GM23338 (cell line): Measurements from ENCODE around the gene UEVLD. TPM values are rescaled to one million over a fixed set of nuclear protein-coding genes. Genes with fewer than 3 reads are reported as not detected.

ENCODE experiments used
- ATAC-seq: fragments of 200-7000 bp; cut with Tn5 transposase; 3 replicates; pipeline ENCODE4 v1.9.1; 2020
- DNase-seq: peaks from one replicate; pipeline ENCODE4 v3.0.0-alpha.2; 2015; ENCODE audit warnings: low spot score
- H2AFZ ChIP-seq: fragments of 200-600 bp; sonication (generic); 2 replicates; pipeline ENCODE4 v1.8.0; 2016; ENCODE audit warnings: antibody characterized with exemption, mild to moderate bottlenecking, moderate library complexity
- H3F3A ChIP-seq: fragments of 200-600 bp; sonication (generic); replicated peaks from 2 replicates; pipeline ENCODE4 v1.8.0; 2017; ENCODE audit warnings: antibody characterized with exemption, mixed run types, low read depth
- H3K27ac ChIP-seq: fragments of 200-600 bp; sonication (generic); 2 replicates; pipeline ENCODE4 v1.6.1; 2016; ENCODE audit warnings: low read depth
- H3K27me3 ChIP-seq: fragments of 200-600 bp; sonication (generic); 2 replicates; pipeline ENCODE4 v1.8.0; 2016; ENCODE audit warnings: mild to moderate bottlenecking, mixed run types, moderate library complexity; ENCODE audit not compliant: insufficient read depth
- H3K36me3 ChIP-seq: fragments of 200-600 bp; sonication (generic); 2 replicates; pipeline ENCODE4 v1.8.0; 2016; ENCODE audit warnings: mild to moderate bottlenecking; ENCODE audit not compliant: insufficient read depth
- H3K4me1 ChIP-seq: fragments of 200-600 bp; sonication (generic); 2 replicates; pipeline ENCODE4 v1.8.0; 2016; ENCODE audit warnings: mild to moderate bottlenecking, moderate library complexity; ENCODE audit not compliant: insufficient read depth
- H3K4me2 ChIP-seq: fragments of 200-600 bp; sonication (generic); 2 replicates; pipeline ENCODE4 v1.7.1; 2017; ENCODE audit warnings: mixed run types
- H3K4me3 ChIP-seq: fragments of 200-600 bp; sonication (generic); 2 replicates; pipeline ENCODE4 v1.6.1; 2016; ENCODE audit warnings: mixed run types
- H3K79me2 ChIP-seq: fragments of 200-600 bp; sonication (generic); replicated peaks from 2 replicates; pipeline ENCODE4 v1.8.0; 2017; ENCODE audit warnings: mild to moderate bottlenecking; ENCODE audit not compliant: insufficient read depth
- H3K9me2 ChIP-seq: fragments of 200-600 bp; sonication (generic); 2 replicates; pipeline ENCODE4 v1.8.0; 2017; ENCODE audit not compliant: insufficient read depth
- H4K20me1 ChIP-seq: fragments of 200-600 bp; sonication (generic); replicated peaks from 2 replicates; pipeline ENCODE4 v1.8.0; 2017; ENCODE audit warnings: mild to moderate bottlenecking; ENCODE audit not compliant: insufficient read depth
- H3K27ac Mint-ChIP-seq: 2 replicates; pipeline ENCODE4 v1.8.0; 2020; ENCODE audit warnings: inconsistent platforms, mild to moderate bottlenecking, moderate library complexity, mixed read lengths
- H3K27me3 Mint-ChIP-seq: 3 replicates; pipeline ENCODE4 v1.8.0; 2022; ENCODE audit warnings: low read depth, mild to moderate bottlenecking, moderate library complexity, mixed read lengths, inconsistent platforms; ENCODE audit not compliant: insufficient read depth, poor library complexity
- H3K36me3 Mint-ChIP-seq: 3 replicates; pipeline ENCODE4 v1.8.0; 2021; ENCODE audit warnings: low read depth, mild to moderate bottlenecking, inconsistent platforms, moderate library complexity, mixed read lengths
- H3K4me1 Mint-ChIP-seq: 3 replicates; pipeline ENCODE4 v1.8.0; 2020; ENCODE audit warnings: mild to moderate bottlenecking, inconsistent platforms, mixed read lengths
- H3K4me3 Mint-ChIP-seq: 3 replicates; pipeline ENCODE4 v1.8.0; 2021; ENCODE audit warnings: moderate library complexity, mild to moderate bottlenecking, inconsistent platforms, mixed read lengths
- H3K9me3 Mint-ChIP-seq: 3 replicates; pipeline ENCODE4 v1.8.0; 2020; ENCODE audit warnings: moderate library complexity, mild to moderate bottlenecking, inconsistent platforms, mixed read lengths
- CREB1 ChIP-seq: fragments of 250-450 bp; sonication (Bioruptor Pico); IDR thresholded peaks from 2 replicates; pipeline ENCODE4 v1.5.0; 2020; ENCODE audit warnings: low read depth, mild to moderate bottlenecking, moderate library complexity
- CTCF ChIP-seq, 2 experiments: fragments of 200-600 bp in 1 of 2; sonication (generic) in 1 of 2; conservative IDR thresholded peaks; 2 replicates each; pipeline versions ENCODE4 v1.5.1 to v1.6.1; 2016 to 2017; ENCODE audit warnings: antibody characterized with exemption in 2 of 2, low read depth in 2 of 2, mild to moderate bottlenecking in 2 of 2, moderate library complexity in 1 of 2
- EZH2 ChIP-seq: fragments of 200-600 bp; sonication (generic); IDR thresholded peaks from one replicate; pipeline ENCODE4 v1.8.0; 2017; ENCODE audit warnings: antibody characterized with exemption, mild to moderate bottlenecking, low read depth; ENCODE audit not compliant: unreplicated experiment
- EZH2phosphoT487 ChIP-seq: fragments of 200-600 bp; sonication (generic); IDR thresholded peaks from one replicate; pipeline ENCODE4 v1.8.1; 2018; ENCODE audit warnings: antibody characterized with exemption; ENCODE audit not compliant: unreplicated experiment
- JUNB ChIP-seq: IDR thresholded peaks from one replicate; pipeline ENCODE4 v1.6.1; 2016; ENCODE audit warnings: antibody characterized with exemption; ENCODE audit not compliant: unreplicated experiment
- POLR2AphosphoS5 ChIP-seq: IDR thresholded peaks from 2 replicates; pipeline ENCODE4 v1.6.1; 2016; ENCODE audit warnings: antibody characterized with exemption, low read depth
- STAT1 ChIP-seq: IDR thresholded peaks from one replicate; pipeline ENCODE4 v1.6.1; 2016; ENCODE audit warnings: antibody characterized with exemption; ENCODE audit not compliant: unreplicated experiment
- ZNF114 ChIP-seq: fragments of 250-450 bp; sonication (Bioruptor Pico); IDR thresholded peaks from 2 replicates; pipeline ENCODE4 v1.5.0; 2020; ENCODE audit warnings: mild to moderate bottlenecking, moderate library complexity
- ZNF331 ChIP-seq: fragments of 250-450 bp; sonication (Bioruptor Pico); IDR thresholded peaks from 2 replicates; pipeline ENCODE4 v1.5.0; 2020; ENCODE audit warnings: low read depth, mild to moderate bottlenecking, moderate library complexity
- polyA plus RNA-seq: library from polyadenylated mRNA; unstranded; fragments of >200 nt; fragmentation: Nextera tagmentation; extraction: Ambion mirVana; gene quantifications from 2 replicates; pipeline ENCODE4 v1.2.1, GENCODE V29; 2016
- total RNA-seq: library from RNA; depleted of rRNA; stranded (reverse); fragments of >200 nt; shearing (Covaris generic); gene quantifications from 2 replicates; pipeline ENCODE4 v1.2.3, GENCODE V29; 2014
- TF ChIP-seq, protein P1 (sequence below): fragments of 250-450 bp; sonication (Bioruptor Pico); IDR thresholded peaks from 2 replicates; pipeline ENCODE4 v1.5.0; 2020; ENCODE audit warnings: mild to moderate bottlenecking, moderate library complexity

UEVLD gene
- total and polyA plus RNA-seq, 2 experiments from 2014 or later = 10.2 to 11.8 TPM

- Histone ChIP-seq H3K4me3 (no peak overlapping the region), H2AFZ (no peak overlapping the region), H3K27ac (no peak overlapping the region), H3K79me2 (no peaks in the 10 kb centered on the region), H3K4me1 (no peaks in the 10 kb centered on the region), H3F3A (no peaks in the 10 kb centered on the region), H3K36me3 (peaks cover 12% of the 10 kb centered on the region; the same call in 1 of the 2 replicates), H3K9me2 (no peaks in the 10 kb centered on the region), H4K20me1 (peaks cover 4% of the 10 kb centered on the region; the same call in 1 of the 2 replicates), H3K27me3 (no peaks in the 10 kb centered on the region), H3K4me2 (no peak overlapping the region)
- TF ChIP-seq CREB1 (CRISPR knock-in tag) = no peak
- no peak for TF ChIP-seq POLR2AphosphoS5
- no peak for TF ChIP-seq CTCF (conservative IDR thresholded peaks at IDR 0.05; ENCODE audit: low read depth in 2 of 2)
- no peak for TF ChIP-seq JUNB
- no peak for DNase-seq
- ATAC-seq = no peak
- Mint-ChIP-seq H3K27ac (no peak overlapping the region), H3K27me3 (no peaks in the 10 kb centered on the region), H3K4me1 (no peaks in the 10 kb centered on the region), H3K36me3 (peaks cover 46% of the 10 kb centered on the region), H3K4me3 (no peak overlapping the region), H3K9me3 (no peaks in the 10 kb centered on the region)
These were observed 86.9 kb downstream of the UEVLD start for GRCh38 chr11:18501629-18502028.

DNA sequence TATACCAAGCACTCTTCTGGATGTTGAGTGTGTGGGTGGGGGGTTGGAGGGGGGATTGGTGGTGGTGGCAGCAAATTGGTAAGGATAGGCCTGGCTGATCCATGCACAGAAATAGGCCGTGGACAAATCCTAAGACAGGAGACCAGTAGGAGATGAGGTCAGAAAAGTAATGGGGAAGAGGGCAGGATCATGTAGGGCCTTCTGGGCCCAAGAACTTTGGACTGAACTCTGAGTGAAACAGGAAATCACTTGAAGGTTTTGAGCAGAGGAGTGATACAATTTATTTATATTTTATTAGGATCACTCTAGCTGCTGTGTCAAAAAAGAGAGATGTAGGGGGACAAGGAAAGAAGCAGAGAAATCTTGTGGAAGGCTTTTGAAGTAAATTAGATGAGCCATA, 90.5 kb downstream of the UEVLD start:
- Histone ChIP-seq H3K9me2 (no peaks in the 10 kb centered on the region), H3K27me3 (no peaks in the 10 kb centered on the region), H3K79me2 (no peaks in the 10 kb centered on the region), H3K4me3 (no peak overlapping the region), H3K27ac (no peak overlapping the region; the same call in 1 of the 2 replicates), H3K4me1 (no peaks in the 10 kb centered on the region; the same call in 1 of the 2 replicates), H4K20me1 (peaks cover 4% of the 10 kb centered on the region), H3F3A (no peaks in the 10 kb centered on the region), H2AFZ (no peak overlapping the region), H3K4me2 (no peak overlapping the region), H3K36me3 (peaks cover 7% of the 10 kb centered on the region; the same call in 1 of the 2 replicates)
- no peak overlapping the region for H3K27ac Mint-ChIP-seq
- ATAC-seq (no peak), DNase-seq (no peak)
- no peaks in the 10 kb centered on the region for H3K9me3 Mint-ChIP-seq
- H3K4me1 Mint-ChIP-seq = no peaks in the 10 kb centered on the region
- peaks cover 43% of the 10 kb centered on the region for H3K36me3 Mint-ChIP-seq
- no peaks in the 10 kb centered on the region for H3K27me3 Mint-ChIP-seq
- H3K4me3 Mint-ChIP-seq = no peak overlapping the region
- TF ChIP-seq JUNB (no peak), ZNF114 (CRISPR knock-in tag) (no peak), EZH2 (no peak), ZNF331 (CRISPR knock-in tag) (no peak), EZH2phosphoT487 (no peak), CTCF (conservative IDR thresholded peaks at IDR 0.05; ENCODE audit: low read depth in 2 of 2) (no peak), CREB1 (CRISPR knock-in tag) (no peak), STAT1 (no peak), POLR2AphosphoS5 (no peak)
- TF ChIP-seq, protein P1, sequence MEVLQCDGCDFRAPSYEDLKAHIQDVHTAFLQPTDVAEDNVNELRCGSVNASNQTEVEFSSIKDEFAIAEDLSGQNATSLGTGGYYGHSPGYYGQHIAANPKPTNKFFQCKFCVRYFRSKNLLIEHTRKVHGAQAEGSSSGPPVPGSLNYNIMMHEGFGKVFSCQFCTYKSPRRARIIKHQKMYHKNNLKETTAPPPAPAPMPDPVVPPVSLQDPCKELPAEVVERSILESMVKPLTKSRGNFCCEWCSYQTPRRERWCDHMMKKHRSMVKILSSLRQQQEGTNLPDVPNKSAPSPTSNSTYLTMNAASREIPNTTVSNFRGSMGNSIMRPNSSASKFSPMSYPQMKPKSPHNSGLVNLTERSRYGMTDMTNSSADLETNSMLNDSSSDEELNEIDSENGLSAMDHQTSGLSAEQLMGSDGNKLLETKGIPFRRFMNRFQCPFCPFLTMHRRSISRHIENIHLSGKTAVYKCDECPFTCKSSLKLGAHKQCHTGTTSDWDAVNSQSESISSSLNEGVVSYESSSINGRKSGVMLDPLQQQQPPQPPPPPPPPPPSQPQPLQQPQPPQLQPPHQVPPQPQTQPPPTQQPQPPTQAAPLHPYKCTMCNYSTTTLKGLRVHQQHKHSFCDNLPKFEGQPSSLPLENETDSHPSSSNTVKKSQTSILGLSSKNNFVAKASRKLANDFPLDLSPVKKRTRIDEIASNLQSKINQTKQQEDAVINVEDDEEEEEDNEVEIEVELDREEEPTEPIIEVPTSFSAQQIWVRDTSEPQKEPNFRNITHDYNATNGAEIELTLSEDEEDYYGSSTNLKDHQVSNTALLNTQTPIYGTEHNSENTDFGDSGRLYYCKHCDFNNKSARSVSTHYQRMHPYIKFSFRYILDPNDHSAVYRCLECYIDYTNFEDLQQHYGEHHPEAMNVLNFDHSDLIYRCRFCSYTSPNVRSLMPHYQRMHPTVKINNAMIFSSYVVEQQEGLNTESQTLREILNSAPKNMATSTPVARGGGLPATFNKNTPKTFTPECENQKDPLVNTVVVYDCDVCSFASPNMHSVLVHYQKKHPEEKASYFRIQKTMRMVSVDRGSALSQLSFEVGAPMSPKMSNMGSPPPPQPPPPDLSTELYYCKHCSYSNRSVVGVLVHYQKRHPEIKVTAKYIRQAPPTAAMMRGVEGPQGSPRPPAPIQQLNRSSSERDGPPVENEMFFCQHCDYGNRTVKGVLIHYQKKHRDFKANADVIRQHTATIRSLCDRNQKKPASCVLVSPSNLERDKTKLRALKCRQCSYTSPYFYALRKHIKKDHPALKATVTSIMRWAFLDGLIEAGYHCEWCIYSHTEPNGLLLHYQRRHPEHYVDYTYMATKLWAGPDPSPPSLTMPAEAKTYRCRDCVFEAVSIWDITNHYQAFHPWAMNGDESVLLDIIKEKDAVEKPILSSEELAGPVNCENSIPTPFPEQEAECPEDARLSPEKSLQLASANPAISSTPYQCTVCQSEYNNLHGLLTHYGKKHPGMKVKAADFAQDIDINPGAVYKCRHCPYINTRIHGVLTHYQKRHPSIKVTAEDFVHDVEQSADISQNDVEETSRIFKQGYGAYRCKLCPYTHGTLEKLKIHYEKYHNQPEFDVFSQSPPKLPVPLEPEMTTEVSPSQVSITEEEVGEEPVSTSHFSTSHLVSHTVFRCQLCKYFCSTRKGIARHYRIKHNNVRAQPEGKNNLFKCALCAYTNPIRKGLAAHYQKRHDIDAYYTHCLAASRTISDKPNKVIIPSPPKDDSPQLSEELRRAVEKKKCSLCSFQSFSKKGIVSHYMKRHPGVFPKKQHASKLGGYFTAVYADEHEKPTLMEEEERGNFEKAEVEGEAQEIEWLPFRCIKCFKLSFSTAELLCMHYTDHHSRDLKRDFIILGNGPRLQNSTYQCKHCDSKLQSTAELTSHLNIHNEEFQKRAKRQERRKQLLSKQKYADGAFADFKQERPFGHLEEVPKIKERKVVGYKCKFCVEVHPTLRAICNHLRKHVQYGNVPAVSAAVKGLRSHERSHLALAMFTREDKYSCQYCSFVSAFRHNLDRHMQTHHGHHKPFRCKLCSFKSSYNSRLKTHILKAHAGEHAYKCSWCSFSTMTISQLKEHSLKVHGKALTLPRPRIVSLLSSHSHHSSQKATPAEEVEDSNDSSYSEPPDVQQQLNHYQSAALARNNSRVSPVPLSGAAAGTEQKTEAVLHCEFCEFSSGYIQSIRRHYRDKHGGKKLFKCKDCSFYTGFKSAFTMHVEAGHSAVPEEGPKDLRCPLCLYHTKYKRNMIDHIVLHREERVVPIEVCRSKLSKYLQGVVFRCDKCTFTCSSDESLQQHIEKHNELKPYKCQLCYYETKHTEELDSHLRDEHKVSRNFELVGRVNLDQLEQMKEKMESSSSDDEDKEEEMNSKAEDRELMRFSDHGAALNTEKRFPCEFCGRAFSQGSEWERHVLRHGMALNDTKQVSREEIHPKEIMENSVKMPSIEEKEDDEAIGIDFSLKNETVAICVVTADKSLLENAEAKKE (CRISPR knock-in tag) = no peak
